ENCODE results near the gene ONECUT1.

DNA sequence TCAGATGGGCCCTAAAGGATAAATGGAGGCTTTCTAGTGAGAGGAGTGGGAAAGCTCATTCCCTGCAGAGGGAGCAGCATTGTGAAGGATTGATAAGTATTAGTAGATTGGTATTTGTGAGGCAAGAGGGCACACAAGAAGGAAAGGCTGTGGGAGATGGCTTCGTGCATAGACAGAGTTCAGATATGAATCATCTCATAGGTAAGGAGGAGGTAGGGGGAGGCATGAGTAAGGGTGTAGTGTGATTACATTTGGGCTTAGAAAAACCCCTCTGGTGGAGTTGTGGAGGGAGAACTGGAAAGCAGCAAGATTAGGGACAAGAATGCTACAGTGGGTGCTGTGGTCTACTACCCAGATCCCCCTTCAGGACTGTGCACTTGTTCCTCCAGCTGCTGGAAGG lies 29.6 kb downstream of the ONECUT1 start:
- TF ChIP-seq EZH2 (IDR thresholded peaks at IDR 0.05; ENCODE audit: insufficient read depth, low read length) (no peak), CTCF (IDR thresholded peaks at IDR 0.05; ENCODE audit: insufficient read depth, low read depth, low read length) (no peak)
